HUDEP-2 (cell line): Measurements from ENCODE around the gene ARFIP1.
A peak's percentile ranks its signal among the peaks of the same experiment; 100 is the strongest.

Source experiments
- DNase-seq, 76 experiments: peaks; one replicate each; lab custom pipeline; 2025; ENCODE audit not compliant: unreplicated experiment in 76 of 76; lab: John Stamatoyannopoulos, UW

ARFIP1 gene

DNA sequence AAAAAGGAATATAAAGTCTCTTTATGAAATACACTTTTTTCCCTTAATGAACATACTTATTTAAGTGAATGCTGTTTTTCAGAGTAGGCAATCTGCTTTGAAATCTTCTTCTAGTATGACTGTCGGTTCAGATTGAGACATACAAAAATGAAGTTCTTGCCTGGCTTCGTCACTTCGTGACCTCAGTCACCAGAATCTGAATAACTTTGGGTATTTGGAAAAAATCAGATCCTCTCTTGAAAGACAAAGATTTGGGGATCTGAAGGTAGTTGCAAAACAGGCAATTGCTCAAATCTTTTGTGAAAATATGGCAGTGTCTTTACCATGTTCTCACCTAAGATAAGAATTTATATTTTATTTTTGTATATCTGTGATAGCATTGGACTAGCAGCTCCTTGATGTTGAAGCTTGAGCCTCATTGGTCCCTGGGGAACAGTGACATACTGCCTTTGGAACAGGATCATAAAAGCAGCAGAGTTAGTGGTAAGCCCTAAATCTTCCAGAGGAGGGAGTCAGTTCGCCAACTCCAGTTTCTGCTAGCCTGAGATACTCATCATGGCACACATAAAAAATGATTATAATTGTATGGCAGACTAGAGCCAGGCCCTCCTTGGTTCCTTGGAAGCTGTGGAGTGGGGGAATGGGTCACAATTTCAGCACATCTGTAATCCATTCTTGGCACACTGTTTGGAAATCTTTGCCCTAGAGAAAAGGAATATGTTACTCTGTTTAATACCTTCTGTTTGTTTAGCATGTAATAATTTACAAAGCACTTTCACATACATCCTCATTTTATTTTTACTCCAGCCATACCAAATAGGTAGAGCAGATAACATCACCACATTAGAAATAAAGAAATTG lies 5.0 kb downstream of the ARFIP1 start:
- DNase-seq = peak in 14 of 76 experiments; percentile 1 to 19 (median 8)

DNA sequence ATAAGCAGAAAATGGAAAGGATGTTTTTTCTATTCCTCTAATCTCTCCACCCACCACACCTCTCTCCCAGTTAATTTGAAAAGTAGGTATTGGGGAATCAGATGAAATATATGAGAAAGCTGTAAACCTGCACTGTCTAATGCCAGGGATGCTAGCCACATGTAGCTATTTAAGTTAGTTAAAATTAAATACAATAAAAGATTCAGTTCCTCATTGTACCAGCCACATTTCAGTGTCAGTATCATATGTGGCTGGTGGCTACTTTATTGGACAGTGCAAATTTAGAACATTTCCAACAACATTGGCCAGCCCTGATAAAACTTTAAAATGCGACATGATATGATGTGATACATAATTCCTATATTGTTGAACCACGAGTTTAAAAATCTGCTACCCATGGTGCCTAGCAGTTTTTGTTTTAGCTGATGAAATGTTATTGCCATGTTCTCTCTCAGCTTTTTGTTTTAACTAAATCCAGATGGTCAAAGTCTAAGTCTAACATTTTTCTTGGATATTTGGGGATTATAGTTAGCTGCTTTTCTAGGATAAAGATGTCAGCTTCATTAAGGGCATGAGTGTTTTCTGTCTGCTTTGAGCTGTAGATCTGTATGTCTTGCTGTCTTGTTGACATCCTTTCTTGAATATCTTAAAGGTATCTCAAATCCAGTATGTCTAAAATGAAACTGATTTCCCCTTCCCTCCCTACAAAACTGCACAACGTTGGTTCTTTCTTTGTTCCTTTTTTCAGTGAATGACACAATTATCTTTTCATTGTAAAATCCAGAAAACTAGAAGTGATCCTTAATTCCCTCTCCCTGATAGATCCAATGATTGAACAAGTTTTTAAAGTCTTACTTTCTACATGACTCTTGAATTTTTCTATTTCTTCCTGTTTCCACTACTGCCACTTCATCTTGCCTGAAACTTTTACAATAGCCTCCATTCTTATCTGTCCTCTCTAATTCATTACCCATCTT lies 6.2 kb downstream of the ARFIP1 start:
- DNase-seq = no peak

DNA sequence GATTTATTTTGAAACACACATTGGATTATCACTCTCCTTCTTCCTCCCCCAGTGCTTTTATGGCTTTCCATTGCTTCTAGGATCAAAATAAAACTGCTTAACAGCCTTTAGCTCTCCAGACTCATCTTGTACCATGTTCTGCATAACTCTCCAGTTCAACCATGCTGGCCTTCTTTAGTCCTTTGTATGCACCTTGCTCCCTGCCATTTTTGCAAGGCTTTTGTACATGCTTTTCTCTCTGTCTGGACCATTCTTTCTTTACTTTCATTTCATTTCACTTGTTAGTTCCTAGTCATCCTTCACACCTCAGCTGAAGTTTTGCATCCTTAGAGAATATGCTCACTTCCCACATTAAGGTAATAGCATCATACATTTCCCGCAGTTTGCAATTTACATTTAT lies 6.9 kb downstream of the ARFIP1 start:
- DNase-seq = no peak

DNA sequence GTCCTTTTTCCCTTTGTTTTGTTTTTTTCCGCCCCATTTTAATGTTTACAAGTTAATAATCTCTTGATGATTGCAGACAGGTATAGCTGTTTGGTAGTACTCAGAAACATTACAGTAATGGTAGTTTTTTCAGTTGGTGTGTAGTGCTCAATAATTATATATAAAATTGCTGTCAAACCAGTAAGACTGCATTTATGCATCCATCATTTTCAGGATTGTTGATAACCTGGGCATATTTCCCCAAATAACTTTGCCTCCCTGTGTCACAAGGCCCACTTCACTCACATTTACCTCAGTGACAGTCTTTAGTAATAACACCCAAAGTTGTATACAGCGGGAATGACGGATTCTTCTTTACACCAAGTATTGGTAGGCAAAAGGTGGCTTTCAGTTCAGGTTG lies 16.1 kb downstream of the ARFIP1 start:
- DNase-seq = no peak

DNA sequence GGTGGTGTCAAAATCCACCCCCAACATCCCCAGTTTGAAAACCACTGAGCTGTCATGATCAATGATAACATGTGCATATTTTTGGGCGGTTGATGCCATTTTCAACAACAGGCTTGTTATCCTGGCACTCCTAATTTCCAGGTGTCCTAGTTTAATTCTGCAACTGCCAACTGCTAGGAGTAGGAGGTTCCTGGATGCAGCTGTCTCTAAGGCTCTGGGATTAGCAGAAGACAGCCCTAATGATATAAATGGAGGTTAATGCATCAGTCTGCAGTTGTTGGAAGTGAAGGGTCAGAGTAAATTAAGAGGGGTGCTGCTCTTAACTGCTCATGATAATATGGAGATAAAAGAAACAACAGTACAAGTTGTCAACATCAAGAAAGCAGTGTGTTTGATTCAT lies 23.8 kb downstream of the ARFIP1 start:
- no peak for DNase-seq

DNA sequence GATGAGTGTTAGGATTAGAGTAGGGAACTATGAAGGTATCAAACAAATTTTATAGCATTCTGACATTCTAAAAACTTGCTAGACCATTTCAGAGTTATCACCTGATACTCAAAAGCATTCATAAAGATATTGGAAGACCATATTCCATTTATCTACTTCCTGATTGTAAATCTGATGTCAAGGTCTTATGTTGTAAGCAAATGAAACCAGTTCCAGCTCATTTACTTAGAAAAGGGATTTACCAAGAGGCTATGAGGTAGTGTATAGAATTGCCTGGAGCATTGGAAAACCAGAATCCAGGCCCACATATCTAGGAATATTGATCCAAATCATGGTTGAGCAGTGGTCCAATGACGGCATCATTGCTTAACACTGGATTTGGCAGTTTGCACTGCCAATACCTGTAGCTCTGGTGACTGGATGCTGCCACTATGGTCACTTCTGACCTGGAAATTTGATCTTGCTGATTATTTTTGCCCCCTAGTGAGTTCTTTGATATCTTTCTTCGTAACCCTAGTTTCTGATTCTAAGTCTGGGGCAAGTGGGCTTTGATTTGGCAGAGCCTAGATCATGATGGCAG lies 25.4 kb downstream of the ARFIP1 start:
- DNase-seq = no peak

DNA sequence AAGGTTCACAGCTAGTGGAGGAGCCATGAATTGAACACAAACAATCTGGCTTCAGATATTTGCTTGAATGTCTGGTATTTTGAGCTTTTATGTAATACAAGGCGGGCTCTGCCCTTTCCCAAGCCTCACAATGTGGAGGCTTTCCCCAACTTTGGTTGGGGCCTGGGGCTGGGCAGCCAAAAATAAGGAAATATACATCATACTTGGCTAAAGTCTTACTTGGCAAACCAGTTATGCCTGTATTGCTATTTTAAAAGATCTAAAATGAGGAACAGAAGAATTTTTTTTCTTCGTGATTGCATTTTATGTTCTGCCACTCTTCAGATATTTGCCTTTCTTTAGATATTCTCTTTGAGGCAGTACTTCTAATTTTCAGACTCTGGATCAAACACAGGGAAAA lies 26.1 kb downstream of the ARFIP1 start:
- DNase-seq = no peak

DNA sequence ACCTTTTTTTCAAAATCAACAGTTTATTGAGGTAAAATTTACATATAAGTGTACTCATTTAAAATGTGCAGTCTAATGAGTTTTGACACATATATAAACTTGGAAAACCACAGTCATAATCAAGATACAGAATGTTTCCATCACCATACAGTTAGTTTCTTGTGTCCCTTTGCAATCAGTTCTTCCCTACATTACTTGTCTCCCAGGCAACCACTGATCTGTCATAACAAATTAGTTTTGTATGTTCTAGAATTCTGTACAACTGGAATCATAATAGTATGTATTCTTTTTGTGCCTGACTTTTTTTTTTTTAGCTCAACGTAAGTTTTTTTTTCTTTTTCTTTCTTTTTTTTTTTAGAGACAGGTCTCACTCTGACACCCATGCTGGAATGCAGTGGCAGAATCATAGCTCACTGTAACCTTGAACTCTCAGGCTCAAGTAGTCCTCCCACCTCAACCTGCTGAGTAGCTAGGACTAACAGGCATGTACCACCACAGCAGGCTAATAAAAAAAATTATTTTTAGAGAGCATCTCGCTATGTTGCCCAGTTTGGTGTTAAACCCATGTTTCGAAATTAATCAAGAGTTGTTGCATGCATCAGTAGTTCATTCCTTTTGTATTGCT lies 26.9 kb downstream of the ARFIP1 start:
- DNase-seq = no peak

DNA sequence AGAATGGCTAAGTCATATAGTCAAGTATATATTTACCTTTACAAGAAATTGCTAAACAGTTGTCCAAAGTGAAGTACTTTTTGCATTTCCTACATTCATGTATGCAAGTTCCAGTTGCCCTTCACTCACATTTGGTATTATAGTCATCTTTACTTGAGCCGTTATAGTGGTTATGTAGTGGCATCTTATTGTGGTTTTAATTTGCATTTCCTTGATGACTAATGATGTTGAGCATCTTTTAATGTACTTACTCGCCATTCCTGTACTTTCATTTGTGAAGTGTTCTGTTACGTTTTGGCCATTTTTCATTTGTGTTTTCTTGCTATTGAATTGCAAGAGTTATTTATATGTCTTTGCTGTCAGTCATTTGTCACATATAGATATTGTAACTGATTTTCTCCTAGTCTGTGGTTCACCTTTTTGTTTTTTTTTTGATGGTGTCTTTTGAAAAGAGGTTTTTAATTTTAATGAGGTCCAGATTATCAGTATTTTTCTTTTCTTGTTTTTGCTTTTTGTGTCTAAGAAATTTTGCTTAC lies 27.6 kb downstream of the ARFIP1 start:
- no peak for DNase-seq

DNA sequence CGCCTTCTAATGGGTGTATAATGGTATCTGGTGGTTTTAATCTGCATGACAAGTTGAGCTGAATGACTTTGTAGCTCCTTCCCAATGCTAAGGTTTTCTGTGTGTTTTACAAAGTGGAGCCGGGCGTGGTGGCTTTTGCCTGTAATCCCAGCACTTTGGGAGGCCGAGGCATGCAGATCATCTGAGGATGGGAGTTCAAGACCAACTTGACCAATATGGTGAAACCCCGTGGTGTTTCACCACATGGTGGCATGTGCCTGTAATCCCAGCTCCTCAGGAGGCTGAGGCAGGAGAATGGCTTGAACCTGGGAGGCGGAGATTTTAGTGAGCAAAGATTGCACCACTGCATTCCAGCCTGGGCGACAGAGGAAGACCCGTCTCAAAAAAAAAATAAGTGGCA lies 28.9 kb downstream of the ARFIP1 start:
- no peak for DNase-seq

DNA sequence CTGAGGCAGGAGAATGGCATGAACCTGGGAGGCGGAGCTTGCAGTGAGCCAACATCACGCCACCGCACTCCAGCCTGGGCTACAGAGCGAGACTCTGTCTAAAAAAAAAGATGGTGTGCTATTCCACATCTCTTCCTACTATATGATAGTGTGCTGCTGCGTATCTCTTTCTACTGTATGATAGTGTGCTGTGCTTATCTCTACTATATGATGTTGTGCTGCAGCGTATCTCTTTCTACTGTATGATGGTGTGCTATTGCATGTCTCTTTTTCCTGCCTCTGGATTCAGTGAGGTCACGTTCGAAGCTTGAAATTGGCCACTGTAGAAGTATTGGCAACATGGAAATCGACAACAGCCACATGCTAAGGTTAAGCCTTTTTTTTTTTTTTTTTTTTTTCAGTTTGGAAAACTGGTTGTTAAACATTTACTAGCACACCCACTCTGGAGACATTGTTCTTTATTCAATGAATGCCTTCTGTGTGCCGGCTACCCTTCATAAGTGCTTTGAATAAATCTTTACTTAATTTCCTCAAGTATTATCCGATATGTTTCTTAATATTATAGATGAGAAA lies 31.0 kb downstream of the ARFIP1 start:
- no peak for DNase-seq

DNA sequence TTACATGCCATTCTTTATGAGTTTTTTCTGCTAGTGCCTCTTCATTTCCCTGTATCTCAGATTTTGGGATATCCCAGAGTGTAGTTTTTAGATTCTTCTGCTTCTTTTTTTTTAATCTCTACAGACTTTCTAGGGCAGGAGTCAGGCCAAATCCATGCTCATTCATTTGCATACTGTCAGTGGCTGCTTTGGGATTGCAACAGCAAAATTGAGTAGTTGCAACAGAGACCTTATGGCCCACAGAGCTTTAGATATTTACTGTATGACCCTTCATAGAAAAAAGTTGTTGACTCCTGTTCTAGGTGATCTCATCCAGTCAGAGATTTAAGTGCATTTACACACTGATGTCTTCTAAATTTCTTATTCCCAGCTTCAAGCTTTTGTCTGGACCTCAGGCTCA lies 35.3 kb downstream of the ARFIP1 start:
- no peak for DNase-seq

DNA sequence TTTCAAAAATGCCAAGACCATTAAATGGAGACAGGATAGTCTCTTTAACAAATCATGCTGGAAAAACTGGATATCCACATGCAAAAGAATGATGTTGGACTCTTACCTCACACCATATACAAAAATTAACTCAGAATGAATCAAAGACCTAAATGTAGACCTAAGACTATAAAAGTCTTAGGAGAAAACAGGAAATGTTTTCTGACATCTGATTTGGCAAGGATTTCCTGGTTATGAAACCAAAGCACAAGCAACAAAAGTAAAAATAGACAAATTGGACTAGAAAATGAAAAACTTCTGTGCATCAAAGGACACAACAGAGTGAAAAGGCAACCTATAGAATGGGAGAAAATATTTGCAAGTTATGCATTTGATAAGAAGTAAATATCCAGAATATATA lies 37.6 kb downstream of the ARFIP1 start:
- no peak for DNase-seq

DNA sequence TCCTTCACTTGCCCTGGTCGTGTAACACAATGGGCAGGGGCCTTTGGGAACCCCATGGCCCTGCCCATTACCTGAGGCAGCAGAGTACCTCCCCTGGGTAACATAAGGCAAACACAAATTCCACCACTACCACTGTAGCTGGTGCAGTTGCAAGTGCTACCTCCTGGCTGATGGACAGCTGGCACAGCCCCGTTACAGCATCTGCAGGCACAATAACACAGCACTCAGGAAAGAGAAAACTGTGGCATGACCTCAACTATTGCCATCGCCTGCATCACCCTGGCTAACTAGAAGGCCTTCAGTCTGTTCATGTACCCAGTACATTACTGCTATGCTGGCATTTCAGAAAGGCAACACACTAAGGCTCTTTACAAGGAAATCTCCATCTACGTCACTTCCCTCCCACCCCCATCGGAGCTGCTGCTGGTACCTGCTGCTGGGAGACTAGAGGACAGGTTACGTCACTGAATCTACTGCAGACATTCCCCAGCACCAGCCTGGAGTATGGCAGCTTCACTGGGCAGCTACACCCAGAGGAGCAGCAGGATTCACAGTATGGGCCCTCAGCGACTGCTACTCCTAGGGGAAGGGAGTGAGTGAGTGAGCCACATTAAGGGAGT lies 39.4 kb downstream of the ARFIP1 start:
- no peak for DNase-seq

DNA sequence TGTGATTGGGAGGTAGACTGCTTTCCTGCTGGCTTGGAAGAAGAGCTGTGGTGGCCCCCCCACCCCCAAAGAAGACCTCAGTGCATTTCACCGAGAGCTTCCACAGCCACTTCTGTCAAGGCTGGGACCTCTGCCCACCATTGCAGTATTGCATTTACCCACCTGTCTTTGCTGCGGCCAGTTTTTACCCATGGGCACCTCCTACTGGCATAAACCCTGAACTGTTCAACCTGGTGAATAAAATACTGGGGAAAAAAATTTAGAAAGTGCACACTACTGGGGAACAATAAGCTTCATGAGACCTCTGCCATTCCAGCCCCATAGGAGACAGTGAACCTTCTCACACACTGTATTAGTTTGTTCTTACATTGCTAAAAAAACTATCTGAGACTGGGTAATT lies 40.3 kb downstream of the ARFIP1 start:
- DNase-seq = no peak

DNA sequence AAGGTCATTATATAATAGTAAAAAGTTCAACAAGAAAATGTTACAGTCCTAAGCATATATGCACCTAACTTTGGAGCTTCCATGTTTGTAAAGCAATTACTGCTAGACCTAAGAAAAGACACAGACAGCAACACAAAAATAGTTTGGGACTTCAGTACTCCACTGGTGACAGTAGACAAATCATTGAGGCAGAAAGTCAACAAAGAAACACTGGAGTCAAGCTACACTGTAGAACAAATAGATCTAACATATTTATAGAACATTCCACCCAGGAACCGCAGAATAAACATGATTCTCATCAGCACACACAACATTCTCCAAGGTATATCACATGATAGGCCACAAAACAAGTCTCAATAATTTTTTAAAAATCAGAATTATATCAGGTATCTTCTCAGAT lies 42.6 kb downstream of the ARFIP1 start:
- DNase-seq = no peak

DNA sequence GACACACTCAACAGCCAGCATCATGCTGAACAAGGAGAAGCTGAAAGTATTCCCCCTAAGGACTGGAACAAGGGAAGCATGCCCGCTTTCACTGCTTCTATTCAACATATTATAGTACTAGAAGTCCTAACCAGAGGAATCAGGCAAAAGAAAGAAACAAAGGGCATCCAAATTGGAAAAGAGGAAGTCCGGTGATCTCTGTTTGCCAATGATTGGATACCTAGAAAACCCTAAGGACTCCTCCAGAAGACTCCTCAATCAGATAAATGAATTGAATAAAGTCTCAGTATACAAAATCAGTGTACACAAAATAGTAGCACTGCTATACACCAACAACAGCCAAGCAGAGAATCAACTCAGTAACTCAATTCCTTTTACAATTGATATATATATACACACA lies 44.8 kb downstream of the ARFIP1 start:
- no peak for DNase-seq

DNA sequence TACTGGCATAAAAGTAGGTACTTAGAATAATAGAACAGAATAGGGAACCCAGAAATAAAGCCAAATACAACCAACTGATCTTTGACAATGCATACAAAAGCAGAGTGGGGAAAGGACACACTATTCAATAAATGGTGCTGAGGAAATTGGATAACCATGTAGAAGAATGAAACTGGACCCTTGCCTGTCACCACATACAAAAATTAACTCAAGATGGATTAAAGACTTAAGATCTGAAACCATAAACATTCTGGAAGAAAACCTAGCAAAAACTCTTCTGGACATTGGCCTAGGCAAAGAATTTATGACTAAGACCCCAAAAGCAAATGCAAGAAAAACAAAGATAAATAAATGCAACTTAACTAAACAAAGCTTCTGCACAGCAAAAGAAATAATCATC lies 45.6 kb downstream of the ARFIP1 start:
- no peak for DNase-seq

DNA sequence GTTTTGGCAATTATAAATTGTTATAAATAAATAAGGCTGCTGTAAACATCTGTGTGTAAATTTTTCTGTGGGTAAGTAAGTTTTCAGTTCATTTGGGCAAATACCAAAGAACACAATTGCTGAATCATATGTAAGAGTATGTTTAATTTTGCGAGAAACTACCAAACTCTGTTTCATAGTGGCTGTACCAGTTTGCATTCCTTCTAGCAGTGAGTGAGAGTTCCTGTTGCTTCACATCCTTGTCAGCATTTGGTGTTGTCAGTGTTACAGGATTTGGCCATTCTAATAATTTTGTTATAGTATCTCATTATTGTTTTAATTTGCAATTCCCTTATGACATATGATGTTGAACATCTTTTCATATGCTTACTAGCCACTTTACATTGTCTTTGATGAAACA lies 48.4 kb downstream of the ARFIP1 start:
- DNase-seq = no peak

DNA sequence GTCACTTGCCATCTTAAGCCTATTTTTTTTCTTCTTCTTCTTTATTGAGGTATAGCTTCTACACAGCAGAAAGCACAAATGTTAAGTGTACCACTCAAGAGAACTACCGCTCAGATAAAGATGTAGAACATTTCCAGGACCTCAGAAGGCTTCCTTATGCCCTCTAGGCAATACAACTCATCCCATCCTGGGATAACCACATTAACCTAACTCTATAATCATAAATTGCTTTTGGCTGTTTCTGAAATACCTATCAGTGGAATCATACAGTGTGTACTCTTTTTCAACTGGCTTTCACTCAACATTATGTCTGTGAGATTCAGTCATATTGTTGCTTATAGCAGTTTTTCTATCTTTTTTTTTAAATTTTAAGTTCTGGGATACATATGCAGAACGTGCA lies 51.7 kb downstream of the ARFIP1 start:
- DNase-seq = no peak
